Spleen (tissue), 7 donors: Measurements from ENCODE around the gene GTSF1L.

Source experiments
- CTCF ChIP-seq, 11 experiments: fragments of 200-600 bp in 7 of 11; fragments of 450-650 bp in 4 of 11; sonication (generic) in 4 of 11; IDR thresholded peaks in 8 of 11; conservative IDR thresholded peaks in 3 of 11; 1 replicate in 7 of 11; 2 replicates in 4 of 11; pipeline versions ENCODE4 v1.4.0 to v1.8.0; 2016 to 2021; ENCODE audit warnings: antibody characterized with exemption in 11 of 11, inconsistent platforms in 4 of 11, mild to moderate bottlenecking in 1 of 11
- POLR2AphosphoS5 ChIP-seq, 3 donors: sonication (generic); formaldehyde crosslinking; IDR thresholded peaks; one replicate each; pipeline ENCODE4 v1.5.1; 2017; ENCODE audit warnings: antibody characterized with exemption in 3 of 3
- donor health status: DM: no; HTN: no; CAD: no; lungs with moderate emphysema.
- donor health status: DM: no; HTN: no; CAD: no.
- donor health status: DM: no; HTN: no; CAD: no.

- no peak for TF ChIP-seq CTCF (IDR thresholded peaks at IDR 0.05 in 8 of 11, conservative IDR thresholded peaks at IDR 0.05 in 3 of 11)
- no peak for TF ChIP-seq POLR2AphosphoS5 (IDR thresholded peaks at IDR 0.05)
Measured at GRCh38 chr20:43731927-43732326, 5.1 kb upstream of the GTSF1L start.
